Stimulated activated naive CD4-positive, alpha-beta T cell (primary cell): ENCODE results near the gene DLG5.
"Not testable (repeated sequence)": the region's sequence is repeated elsewhere in the genome, so short reads cannot be mapped to it uniquely, and the experiment has no call there.

ENCODE experiments used
- DNase-seq, 6 experiments: peaks; one replicate each; lab custom pipeline; 2025; lab: John Stamatoyannopoulos, UW

DLG5 gene

DNA sequence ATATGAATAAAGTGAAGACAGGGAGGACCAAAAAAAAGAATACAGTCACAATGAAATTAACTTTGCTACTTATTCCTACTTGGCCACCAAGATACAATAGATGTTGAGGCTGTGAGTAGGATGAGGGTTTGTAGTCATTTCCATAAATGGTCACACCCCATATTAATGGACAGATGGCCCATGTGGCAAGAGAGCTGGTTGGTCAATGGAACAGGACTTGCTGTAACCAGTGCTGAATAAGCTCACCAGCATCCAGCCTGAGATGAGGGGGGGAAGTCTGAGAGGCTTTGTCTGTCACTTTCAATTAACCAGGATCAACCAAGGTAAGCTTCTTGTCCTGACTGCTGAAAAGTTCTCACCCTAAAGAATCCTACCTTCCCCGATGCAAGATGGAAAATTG is 158.5 kb downstream of the DLG5 start:
- DNase-seq: no peak

- DNase-seq: no peak
Measured at GRCh38 chr10:77763453-77764430, 162.8 kb downstream of the DLG5 start.

DNA sequence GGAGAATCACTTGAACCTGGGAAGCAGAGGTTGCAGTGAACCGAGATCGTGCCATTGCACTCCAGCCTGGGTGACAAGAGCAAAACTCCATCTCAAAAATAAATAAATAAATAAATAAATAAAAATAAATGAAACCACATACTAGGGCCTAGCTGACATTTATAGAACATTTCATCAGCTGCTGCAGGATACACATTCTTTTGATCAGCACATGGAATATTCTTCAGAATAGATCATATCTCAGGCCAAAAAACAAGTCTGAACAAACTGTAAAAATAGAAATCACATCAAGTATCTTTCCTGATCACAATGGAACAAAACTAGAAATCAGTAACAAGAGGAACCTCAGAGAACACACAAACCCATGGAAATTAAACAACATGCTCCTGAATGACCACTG is 168.1 kb downstream of the DLG5 start:
- DNase-seq: not testable (repeated sequence)

DNA sequence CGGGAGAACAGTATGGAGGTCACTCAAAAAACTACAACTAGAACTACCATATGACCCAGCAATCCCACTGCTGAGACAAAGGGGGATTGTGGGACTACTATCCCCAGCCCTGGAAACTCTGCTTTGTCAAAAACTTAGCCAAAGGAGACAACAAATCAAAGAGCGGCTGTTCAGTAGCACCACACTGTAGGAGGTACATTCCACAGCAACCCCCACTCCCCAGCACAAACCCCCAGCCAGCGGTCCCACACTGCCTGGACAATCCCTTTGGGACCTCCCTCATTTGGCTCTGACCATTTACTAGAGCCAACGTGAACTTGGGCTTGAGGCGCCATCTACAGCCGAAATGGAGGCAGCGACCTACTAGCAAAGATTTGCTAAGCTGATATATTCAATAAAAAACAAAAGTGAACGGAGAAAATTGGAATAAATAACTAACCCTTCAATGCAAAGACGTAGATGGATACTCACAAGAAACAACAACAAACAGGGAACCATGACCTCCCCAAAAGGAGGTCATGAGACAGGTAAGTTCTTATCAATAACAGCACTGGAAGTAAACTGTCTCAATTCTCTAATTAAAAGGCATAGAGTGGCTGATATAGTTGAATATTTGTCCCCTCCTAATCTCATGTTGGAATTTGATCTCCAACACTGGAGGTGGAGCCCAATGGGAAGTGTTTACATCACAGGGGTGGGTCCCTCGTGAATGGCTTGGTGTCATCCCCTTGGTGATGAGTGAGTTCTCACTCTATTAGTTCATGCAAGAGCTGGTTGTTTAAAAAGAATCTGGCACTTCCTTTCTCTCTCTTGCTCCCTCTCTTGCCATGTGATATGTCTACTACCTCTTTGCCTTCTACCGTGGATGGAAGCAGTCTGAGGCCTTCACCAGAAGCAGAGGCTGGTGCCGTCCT is 170.0 kb downstream of the DLG5 start:
- DNase-seq: no peak

GRCh38 chr10:77746047-77746707 is 180.4 kb downstream of the DLG5 start:
- no peak for DNase-seq

GRCh38 chr10:77744245-77744644 is 182.3 kb downstream of the DLG5 start:
- DNase-seq: no peak

DNA sequence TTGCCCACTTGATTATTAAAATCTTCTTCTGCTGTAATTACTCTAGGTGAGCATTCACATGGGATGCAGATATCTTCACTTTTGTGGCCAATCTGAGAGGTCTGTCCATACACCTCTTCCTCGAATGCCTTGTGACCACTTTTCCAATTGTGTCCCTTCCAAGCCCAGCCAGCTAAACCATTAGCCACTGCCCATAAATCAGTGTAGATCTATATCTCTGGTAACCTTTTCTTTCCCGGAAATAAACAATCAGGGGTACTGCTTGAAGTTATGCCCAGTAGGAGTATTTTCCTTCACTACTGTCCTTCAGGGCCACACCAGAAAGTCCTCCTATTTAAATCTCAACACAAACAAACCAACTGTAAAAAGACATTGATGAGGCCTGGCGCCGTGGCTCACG is 184.4 kb downstream of the DLG5 start:
- no peak for DNase-seq

GRCh38 chr10:77741746-77742145 is 184.8 kb downstream of the DLG5 start:
- DNase-seq: no peak
